ENCODE results near the gene ZNF33B. TPM values are rescaled to one million over a fixed set of nuclear protein-coding genes. Genes with fewer than 3 reads are reported as not detected.

Gene ZNF33B
- total RNA-seq, 4 donors from 2014 or later: 37.8 to 47.6 (median 43.3) TPM

Small RNAs within 50 kb of the gene (small RNA-seq; reads per million reads assigned to genes)
- gene AL022345.1 (not detected), gene AL022345.2 (not detected), gene AL022345.3 (not detected), gene FXYD6P1 (not detected), gene RNU6-1170P (not detected)

Other genes starting within 250 kb of the ZNF33B start
- gene BMS1, start 144.2 kb upstream of the ZNF33B start, total RNA-seq: 10 to 100 TPM; 12.6 to 19.1 (median 15.8) TPM

Measured in thyroid gland (tissue), 4 donors.